NCI-H1092 treated with DMSO at 0.1 percent for 48 hours (cell line): ENCODE results near the gene KIF18A.
"Not testable (repeated sequence)": the region's sequence is repeated elsewhere in the genome, so short reads cannot be mapped to it uniquely, and the experiment has no call there.

Source experiments
- DNase-seq: peaks from one replicate; lab custom pipeline; 2025; lab: John Stamatoyannopoulos, UW

KIF18A gene

DNA sequence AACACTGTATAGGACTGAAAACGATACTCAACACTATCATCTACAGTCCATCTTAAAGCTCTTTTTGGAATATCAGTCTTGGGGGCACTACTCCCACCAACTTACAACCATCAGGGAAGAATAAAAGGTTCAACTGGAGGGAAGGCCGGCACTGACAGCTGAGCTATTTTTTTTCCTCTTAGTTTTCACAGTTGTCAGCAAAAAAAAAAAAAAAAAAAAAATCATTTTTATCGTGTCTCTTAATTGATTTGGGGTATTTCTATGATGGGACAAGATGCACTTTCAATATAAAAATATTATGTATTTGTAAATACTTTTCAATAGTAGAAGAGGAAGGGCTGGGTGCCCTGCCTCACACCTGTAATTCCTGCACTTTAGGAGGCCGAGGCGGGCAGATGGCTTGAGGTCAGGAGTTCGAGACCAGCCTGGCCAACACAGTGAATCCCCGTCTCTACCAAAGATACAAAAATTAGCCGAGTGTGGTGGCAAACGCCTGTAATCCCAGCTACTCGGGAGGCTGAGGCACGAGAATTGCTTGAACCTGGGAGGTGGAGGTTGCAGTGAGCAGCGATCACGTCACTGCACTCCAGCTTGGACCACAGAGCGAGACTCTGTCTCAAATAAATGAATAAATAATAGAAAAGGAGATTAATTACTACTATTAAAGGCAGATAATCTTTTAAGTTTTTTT, 1.5 kb downstream of the KIF18A start:
- no peak for DNase-seq

DNA sequence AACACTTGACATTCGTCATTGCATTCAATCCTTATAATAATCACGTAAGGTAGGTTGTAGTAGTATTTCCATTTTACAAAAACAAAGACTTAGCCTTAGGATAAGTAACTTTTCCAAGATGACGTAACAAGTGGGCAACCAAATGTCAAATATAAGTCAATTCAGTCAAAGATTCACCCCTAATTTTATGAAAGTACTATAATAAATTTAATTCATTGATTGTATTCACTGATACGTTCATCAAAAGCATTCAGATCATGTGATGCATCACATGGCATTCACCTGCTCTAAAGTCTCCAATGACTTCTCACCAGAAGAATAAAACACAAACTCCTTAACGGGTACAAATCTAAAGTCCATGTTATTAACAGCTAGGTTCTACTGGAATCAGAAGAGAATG, 2.1 kb downstream of the KIF18A start:
- no peak for DNase-seq

DNA sequence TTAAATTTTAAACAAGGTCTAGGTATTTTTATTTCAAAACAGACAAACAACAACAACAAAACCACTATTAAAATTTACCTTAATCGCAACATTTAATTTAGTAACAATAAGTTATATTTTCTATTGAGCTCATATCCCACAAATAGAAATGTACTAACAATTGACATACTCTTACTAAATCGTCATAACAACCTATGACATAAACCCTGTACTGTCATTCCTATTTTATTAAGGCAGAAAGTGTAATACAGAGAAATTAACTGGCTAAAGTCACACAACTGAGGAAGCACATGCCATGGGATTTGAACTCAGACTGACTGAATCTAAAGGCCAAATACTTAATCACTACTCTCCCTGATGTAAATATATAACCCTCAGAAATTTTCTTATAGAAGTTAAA, 3.0 kb downstream of the KIF18A start:
- no peak for DNase-seq

GRCh38 chr11:28104425-28104824, 3.5 kb downstream of the KIF18A start:
- DNase-seq = no peak

GRCh38 chr11:28102300-28102699, 5.7 kb downstream of the KIF18A start:
- DNase-seq = not testable (repeated sequence)

DNA sequence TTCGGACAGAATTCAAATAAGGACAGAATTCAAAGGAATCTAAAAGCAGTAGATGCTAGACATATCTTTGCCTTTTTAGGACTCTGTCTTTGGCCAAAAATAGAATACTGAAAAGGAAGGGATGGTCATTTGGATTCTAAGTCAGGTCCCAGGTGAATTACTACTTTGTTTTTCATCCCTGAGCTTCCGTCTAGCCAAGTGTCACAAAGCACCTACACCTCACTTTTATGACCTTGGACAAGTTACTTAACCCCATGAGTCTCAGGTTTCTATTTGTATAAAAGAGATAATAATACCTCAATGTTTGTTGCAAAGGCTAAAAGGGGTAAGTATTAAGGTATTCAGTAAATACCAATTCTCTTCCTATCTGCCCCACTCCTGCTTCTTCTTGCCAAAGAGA, 7.3 kb downstream of the KIF18A start:
- DNase-seq = no peak

DNA sequence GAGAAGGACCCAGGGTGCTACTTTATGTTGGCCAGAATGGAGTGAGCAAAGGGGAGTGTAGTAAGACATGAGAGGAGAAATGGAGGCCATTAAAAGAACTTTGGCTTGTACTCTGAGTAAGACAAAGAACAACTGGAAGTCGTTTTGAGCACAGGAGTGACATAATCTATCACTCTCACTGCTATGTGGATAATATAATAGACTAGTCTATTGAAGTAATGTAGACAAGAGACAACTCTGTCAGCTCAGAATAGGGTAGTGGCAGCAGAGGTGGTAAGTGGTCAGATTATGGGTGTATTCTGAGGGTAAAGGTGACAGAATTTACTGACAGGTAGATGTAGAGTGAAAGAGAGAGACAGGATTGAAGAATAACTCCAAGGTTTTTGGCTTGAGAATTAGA, 8.2 kb downstream of the KIF18A start:
- no peak for DNase-seq

GRCh38 chr11:28098257-28098656, 9.7 kb downstream of the KIF18A start:
- DNase-seq = no peak

DNA sequence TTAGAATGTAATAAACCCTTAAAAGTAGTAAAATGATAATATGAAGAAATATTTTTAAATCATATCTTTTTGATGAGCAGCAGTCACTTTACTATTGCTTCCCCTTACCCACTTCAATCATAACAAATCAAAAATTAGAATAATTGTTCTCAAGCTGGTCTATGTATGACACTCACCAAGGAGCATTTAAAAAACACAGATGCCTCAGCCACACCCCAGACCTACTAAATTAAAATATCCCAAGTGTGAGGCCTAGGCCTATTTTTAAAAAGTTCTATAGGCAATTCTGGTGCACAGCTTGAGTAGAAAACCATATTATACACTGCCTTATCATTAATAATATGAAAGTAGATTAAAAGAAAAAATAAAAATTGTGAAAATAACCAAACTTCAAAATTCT, 15.2 kb downstream of the KIF18A start:
- DNase-seq = no peak

DNA sequence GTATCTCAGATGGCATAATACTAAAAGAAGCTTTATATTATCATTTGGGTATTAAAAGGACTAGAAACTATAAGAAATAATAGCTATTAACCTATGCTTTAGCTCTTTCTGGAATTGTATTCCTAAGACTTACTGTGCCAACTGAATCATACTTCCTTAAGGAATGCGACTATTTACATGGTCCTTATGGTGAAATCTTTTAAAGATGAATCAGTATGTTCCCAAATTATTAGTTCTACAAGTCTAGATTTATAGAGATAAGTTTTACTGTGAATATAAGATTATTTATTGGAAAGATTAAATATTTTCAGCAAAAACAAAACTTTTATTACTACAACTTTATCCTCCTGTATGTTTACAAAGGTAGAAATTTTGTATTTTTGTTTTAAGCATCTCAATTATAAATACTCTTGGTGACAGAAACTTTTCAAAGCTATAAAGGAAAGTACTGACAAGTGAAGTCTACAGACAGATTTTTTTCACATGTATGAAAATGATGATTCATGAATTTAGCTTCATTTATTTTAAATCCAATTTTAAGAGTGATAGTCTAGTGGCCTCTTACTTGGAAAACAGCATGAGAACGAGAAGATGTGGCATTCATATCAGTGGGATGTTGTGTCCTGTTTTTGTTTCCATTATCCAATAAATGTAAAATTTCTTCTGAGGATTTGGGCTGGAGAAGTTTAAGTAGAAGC, 17.8 kb downstream of the KIF18A start:
- no peak for DNase-seq

DNA sequence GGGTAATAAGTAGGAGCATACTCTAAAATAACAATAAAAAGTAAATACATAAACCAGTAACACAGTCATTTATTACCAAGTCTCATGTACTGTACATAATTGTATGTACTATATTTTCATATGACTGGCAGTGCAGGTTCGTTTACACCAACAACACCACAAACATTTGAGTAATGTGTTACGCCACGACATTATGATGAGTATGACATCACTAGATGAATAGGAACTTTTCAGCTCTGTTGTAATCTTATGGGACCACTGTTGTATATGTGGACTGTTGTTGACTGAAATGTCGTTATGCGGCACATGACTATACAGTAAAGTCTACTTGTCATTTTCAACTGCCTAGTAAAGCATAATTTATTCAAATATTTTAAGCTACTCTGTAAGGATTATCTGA, 18.6 kb downstream of the KIF18A start:
- DNase-seq = no peak

- not testable (repeated sequence) for DNase-seq
Measured at GRCh38 chr11:28087693-28088092, 20.3 kb downstream of the KIF18A start.

- not testable (repeated sequence) for DNase-seq
Measured at GRCh38 chr11:28087192-28087591, 20.8 kb downstream of the KIF18A start.

- no peak for DNase-seq
Measured at GRCh38 chr11:28086569-28086968, 21.4 kb downstream of the KIF18A start.

- no peak for DNase-seq
Measured at GRCh38 chr11:28083118-28083517, 24.8 kb downstream of the KIF18A start.

GRCh38 chr11:28077521-28077920, 30.4 kb downstream of the KIF18A start:
- DNase-seq = no peak

DNA sequence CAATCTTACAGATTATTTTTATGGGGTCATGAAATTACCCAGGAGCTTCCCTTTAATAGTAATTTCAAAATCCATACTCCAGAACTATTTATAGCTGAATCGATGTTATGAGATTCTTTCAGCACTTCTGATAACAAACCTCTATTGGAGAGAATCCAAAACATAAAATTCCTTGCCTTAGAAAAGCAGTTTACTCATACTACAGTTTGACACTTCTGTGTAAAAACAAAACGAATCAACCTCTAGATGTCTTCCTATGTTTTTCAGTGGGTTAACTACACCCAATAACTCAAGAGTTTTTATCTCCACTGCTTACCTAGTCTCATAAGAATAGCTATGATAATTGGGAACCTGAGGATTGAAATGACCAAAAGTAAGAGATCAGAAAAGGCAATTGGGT, 35.6 kb downstream of the KIF18A start:
- DNase-seq = no peak

- no peak for DNase-seq
Measured at GRCh38 chr11:28071305-28071704, 36.7 kb downstream of the KIF18A start.

- no peak for DNase-seq
Measured at GRCh38 chr11:28058333-28058732, 49.6 kb downstream of the KIF18A start.

GRCh38 chr11:28054821-28055220, 53.1 kb downstream of the KIF18A start:
- DNase-seq = no peak

DNA sequence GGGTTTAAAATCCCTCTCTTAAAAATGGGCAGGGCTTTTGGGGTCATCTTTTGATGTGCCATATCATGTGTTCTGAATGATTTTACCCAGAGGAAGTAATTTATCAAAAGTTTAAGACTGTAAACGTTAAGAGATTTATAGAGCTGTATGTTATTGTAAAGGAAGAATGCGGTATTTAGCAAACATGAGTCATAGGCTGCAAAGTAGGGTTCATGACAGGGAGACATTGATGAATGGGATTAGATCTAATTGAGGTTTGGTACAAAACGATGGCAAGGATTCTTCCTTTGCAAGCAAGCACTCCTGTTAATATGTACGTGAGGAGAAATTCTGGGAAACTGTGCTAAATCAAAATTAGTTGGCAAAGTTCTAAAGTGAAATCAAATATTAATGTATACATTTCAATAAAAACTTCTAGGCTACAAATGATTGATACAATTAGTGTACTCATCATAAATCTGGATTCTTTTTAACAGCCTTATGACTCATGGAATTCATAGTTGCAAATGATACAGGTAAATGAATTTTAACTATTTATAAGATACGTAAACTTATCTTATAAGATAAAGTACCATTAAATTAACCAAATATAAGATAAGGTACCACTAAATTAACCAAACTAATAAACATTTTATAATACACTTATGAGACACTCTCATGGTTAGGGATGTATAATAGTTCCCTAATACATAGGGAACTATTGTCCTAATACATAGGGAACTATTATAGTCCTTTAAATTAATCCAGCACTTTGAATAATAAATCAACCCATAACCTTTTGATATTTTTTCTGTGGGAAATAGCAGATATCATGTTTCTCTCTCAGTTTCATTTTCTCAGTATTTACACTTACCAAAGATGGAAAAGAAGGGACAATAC, 58.4 kb downstream of the KIF18A start:
- no peak for DNase-seq

GRCh38 chr11:28048812-28049211, 59.1 kb downstream of the KIF18A start:
- DNase-seq = no peak
